GM10847 (cell line): ENCODE results near the gene FBXW7.

Experiments used
- POLR2A ChIP-seq: IDR thresholded peaks from 2 replicates; pipeline ENCODE4 v1.6.1; 2011; ENCODE audit not compliant: insufficient read length; ENCODE audit errors: extremely low read depth

Gene FBXW7

DNA sequence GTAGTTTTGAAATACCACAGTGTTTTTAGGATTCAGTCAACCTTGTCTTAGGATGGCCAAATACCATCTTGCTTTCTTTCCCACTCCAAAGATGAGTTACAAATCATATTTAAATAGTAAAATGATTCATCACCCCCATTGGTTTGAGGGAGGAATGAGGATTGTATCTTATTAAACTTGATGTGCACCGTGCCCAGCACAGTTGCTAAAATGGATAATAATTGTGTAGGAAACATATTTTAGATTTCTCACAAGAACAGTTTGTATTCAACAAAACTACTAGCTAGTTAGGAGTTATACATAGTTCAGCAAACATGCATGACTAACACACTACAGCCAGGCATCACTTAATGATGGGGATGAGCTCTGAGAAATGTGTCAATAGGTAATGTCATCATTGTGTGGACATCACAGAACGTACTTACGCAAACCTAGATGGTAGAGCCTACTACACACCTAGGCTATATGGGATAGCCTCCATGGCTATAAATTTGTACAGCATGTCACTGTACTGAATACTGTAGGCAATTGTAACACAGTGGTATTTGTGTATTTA, 245.4 kb downstream of the FBXW7 start:
- no peak for TF ChIP-seq POLR2A

DNA sequence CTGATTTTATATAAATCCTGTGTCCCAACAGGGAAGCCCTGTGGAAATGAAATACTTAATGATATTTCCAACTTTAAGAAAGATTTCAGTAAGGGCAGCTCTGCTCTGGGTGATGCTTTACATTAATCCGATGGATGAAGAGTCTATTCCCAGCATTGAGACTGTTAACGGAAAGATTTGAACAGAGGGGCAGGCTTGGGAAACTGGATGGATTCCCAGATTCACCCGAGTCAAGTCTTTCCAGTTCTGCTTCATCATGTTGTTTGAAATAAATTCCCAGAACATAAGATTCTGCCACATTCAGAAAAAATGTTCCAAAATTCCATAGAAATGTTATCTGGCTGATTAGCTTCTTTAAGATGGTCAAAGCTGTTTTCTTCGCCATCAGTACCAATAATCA, 246.0 kb downstream of the FBXW7 start:
- TF ChIP-seq POLR2A = no peak

DNA sequence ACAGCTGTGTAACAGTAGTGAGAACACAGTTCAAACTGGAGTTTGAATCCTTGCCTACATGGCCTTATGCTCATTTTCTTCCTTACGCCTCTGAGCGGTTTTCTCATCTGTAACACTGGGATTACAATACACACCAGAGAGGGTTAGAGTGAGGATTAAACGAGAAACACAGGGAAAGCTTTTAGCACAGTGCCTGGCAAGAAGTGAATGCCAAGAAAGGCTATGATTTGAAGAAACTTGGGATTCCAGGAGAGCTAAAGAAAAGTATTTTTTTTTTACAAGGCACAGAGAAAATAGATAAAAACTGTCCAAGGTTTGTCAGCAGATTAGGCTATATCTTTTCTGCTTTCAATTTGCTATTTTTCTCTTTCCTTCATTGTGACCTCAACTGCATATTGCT, 246.4 kb downstream of the FBXW7 start:
- TF ChIP-seq POLR2A = no peak

DNA sequence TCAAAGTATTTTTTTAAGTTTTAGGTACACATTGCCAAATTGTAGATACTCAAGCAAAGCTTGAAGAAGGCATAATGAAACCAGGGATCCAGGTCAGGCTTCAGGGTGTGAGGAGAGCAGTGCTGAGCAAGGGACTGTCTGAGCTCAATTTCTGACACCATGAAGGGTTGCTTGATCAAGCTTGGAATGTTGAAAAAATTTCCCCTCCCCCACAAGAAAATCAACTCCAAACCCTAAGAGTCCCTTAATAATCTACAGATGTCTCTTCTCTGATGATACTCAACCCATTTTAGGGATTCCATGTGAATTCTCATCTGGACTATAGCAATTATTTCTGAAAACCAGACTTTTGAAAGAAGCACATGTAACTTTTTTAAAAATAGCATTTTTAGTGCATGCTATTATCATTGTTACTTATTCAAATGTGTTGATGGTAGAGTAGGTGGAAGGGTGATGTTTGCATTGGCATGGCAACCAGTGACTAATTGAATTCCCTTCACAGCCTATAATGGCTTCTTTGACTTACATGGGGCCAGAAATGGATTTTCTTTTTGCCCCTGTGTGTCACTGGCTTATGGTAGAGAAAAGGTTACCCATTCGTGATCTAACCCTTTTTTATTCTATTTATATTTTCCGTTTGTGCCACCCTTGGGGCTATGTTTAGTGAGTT, 252.0 kb downstream of the FBXW7 start:
- TF ChIP-seq POLR2A = no peak

DNA sequence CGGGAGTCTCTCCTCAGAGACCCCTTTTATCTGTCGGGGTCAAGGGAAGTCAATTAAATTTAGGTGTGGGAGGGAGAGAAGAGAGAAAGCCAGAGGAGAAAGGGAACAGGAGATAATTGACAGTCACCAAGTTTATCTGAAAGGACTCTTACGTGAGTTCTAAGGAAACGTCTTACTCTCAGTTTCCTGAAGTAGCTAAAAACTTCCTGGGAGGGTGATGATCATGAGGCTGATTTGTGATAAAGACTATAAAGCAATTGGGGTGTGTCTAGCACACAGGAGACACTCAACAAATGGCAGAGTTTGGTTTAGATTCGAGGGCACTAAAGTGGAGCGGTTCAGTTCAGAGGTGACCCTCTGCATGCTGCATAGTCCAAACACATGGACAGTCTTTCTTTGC, 254.1 kb downstream of the FBXW7 start:
- TF ChIP-seq POLR2A = no peak

DNA sequence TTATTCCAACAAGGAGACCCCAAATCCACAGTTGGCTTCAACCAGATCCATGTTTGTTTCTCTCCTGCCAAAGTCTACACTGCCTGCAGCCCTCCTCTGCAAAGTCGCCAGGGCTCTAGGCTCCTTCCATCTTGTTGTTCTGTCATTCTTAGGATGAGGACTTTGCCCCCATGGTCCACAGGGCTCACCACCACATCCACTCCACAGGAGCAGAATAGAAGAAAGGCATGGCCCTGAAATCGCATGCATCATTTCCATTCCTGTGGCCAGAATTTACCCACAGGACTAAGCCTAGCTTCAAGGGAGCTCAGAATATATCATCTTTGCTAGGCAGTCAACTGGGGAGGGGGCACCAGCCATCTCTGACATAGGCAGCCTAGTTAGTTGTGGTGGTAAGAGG, 254.7 kb downstream of the FBXW7 start:
- no peak for TF ChIP-seq POLR2A

DNA sequence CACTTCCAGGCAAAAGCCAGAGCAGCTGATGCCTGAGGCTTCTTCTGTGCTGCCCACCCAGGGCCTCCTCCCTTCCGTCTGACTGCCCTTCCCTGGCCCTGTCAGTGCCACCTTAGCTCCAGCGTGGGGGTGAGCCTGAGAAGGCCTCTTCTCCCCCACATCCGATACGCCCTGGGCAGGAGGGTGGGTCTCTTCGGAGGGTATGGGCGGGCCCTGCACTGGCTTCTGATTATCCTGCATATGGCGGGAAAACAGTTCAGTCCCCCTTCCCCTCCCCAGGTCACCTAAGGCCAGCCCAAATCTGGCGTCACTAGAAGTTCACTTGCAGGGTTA, 256.7 kb downstream of the FBXW7 start:
- TF ChIP-seq POLR2A = no peak

DNA sequence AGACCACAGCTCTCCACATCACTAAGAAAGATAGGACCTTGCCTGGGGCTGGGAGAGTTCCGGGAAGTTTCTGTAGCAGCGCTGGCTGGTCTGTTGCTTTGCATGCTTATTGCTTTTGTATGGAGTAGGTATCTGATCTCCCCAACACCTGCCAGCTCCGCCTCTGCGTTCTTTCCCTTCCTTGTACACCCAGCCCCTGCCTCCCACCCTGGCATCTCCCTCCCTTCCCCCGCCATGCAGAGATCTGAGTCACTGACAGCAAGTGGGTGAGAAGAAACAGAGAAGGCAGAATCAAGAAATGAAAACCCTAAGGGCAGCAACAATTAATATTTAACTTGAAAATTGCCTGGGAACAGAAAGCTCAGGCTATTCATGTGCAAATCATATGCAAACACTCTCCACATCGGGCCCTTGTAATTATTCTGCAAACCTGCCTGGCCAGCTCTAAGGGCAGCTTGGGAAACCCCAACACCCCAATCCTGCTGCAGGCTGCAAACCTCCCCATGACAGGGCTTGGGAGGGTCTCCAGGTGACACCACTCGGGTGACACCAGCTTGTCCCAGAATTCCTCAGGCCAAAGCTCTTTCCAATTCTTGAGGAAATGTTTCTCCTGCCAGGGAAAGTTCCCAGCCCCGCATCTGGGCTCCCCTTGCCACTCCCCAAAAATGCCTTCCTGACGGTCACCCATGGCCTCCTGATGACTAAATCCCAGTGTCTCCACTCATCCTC, 257.2 kb downstream of the FBXW7 start:
- peak; percentile 14 for TF ChIP-seq POLR2A

DNA sequence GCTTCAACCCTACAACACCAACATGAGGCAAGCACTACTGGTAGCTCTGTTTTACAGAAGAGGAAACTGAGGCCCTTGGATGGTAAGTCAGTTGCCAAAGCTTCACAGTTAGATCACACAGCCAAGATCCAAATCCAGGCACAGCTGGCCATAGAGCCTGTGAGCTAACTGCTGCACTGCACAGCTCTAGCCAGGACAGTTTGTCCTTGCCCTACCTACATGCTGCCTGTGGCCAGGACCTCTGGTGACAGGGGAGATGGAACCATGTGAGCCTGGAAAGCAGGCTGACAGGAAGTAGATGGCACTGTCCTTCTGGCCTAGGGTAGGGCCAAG, 257.8 kb downstream of the FBXW7 start:
- TF ChIP-seq POLR2A = no peak

DNA sequence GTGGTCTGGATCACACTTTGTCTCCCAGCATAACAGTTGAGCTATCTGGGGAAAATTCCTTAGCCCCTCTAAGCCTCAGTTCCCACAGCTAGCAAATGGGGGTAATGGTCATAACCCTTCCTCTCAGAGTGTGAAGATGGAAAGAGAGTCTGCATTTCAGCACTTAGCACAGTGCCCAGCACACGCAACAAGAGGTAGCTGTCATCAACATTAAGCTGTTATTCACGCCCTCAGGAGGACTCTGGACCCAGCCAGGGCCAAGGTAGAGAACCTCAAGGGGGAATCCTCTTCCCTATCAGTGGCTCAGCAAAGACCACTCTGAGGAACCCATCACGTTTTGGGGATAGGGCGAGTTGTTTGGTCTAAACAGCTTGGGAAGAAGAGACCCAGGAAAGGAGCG, 258.6 kb downstream of the FBXW7 start:
- TF ChIP-seq POLR2A = no peak

DNA sequence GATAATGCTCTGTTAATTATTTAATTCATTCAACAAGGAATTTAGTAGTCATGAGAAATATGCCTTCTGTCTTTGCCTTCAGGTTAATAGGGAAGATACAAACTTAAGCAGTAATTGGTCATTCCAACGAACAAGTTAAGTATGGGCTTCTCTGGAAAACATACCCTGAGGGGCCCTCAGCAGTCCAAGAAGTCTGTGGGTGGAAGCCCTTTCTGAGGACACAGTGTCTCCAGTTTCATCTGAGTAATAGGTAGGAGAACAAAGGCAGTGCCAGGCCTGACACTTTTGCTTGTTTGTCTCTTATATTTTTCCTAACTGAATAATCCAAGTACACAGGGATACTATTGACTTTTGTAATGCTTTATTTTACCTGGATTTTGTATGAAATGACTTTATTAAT, 262.5 kb downstream of the FBXW7 start:
- TF ChIP-seq POLR2A = no peak
